Measurements from ENCODE around the gene UNC13D. TPM values are rescaled to one million over a fixed set of nuclear protein-coding genes. Genes with fewer than 3 reads are reported as not detected.
"Not testable (repeated sequence)": the region's sequence is repeated elsewhere in the genome, so short reads cannot be mapped to it uniquely, and the experiment has no call there.

The UNC13D gene
- total RNA-seq, 1 donor from 2014 or later = 33.1 TPM

GRCh38 chr17:75779987-75780889 is 64.0 kb downstream of the UNC13D start:
- H3K9me3 ChIP-seq = no peaks in the 10 kb centered on the region
- DNase-seq (ENCODE audit: low spot score in 2 of 2) = no peak
- peaks cover 26 to 39% of the 10 kb centered on the region in 2 donors for H3K36me3 ChIP-seq
- no peak for TF ChIP-seq CTCF (IDR thresholded peaks at IDR 0.05)
- no peak overlapping the region for H3K4me3 ChIP-seq
- peak overlapping the region; percentile 36 to 99 for H3K27ac ChIP-seq
- H3K27me3 ChIP-seq = no peaks in the 10 kb centered on the region
- intact Hi-C loops (cut with DNase I) = loop anchor here (1.0 kb wide), 1 partner anchor 15 kb away; the partner anchor contains the start of gene GALK1
- peaks cover 1 to 38% of the 10 kb centered on the region in 2 donors for H3K4me1 ChIP-seq

- peaks cover 32 to 46% of the 10 kb centered on the region in 2 donors for H3K36me3 ChIP-seq
- H3K27ac ChIP-seq = peak overlapping the region; percentile 97 to 99
- no peaks in the 10 kb centered on the region for H3K9me3 ChIP-seq
- H3K4me3 ChIP-seq = peak overlapping the region; percentile 86 to 91
- DNase-seq (ENCODE audit: low spot score in 2 of 2) = peak; percentile 95 to 99
- H3K27me3 ChIP-seq = no peaks in the 10 kb centered on the region
- H3K4me1 ChIP-seq = peaks cover 0 to 41% of the 10 kb centered on the region in 2 donors
- intact Hi-C loops (cut with DNase I) = loop anchor here (1.0 kb wide), 1 partner anchor 14 kb away; the partner anchor contains the start of gene GALK1
- peak in 1 of 3 experiments; percentile 5 for TF ChIP-seq CTCF (IDR thresholded peaks at IDR 0.05)
These were observed 64.8 kb downstream of the UNC13D start for GRCh38 chr17:75779250-75779986.

GRCh38 chr17:75778861-75779249 is 65.3 kb downstream of the UNC13D start:
- H3K27me3 ChIP-seq = no peaks in the 10 kb centered on the region
- intact Hi-C loops (cut with DNase I) = loop anchor here (1.0 kb wide), 1 partner anchor 14 kb away; the partner anchor contains the start of gene GALK1
- H3K27ac ChIP-seq = peak overlapping the region; percentile 97 to 99
- no peaks in the 10 kb centered on the region for H3K9me3 ChIP-seq
- peaks cover 0 to 37% of the 10 kb centered on the region in 2 donors for H3K4me1 ChIP-seq
- H3K36me3 ChIP-seq = peaks cover 32 to 52% of the 10 kb centered on the region in 2 donors
- peak; percentile 49 to 70 (median 54) for TF ChIP-seq CTCF (IDR thresholded peaks at IDR 0.05)
- DNase-seq (ENCODE audit: low spot score in 2 of 2) = peak in 1 of 2 donors; percentile 65
- H3K4me3 ChIP-seq = peak overlapping the region; percentile 86 to 91

- DNase-seq (ENCODE audit: low spot score in 2 of 2); intact Hi-C loops (cut with DNase I); H3K9me3 ChIP-seq; H3K27me3 ChIP-seq: not testable (repeated sequence)
- Histone ChIP-seq H3K4me1 (peaks cover 0 to 34% of the 10 kb centered on the region in 2 donors), H3K27ac (peak overlapping the region; percentile 97 to 99), H3K4me3 (peak overlapping the region; percentile 86 to 91), H3K36me3 (peaks cover 32 to 54% of the 10 kb centered on the region in 2 donors)
These were observed 65.9 kb downstream of the UNC13D start for GRCh38 chr17:75778066-75778860.

GRCh38 chr17:75777296-75777922 is 66.8 kb downstream of the UNC13D start:
- H3K4me1 ChIP-seq = peaks cover 0 to 31% of the 10 kb centered on the region in 2 donors

More at GRCh38 chr17:75777296-75777922, 66.8 kb downstream of the UNC13D start:
- intact Hi-C loops (cut with DNase I) = no loop called here
- no peaks in the 10 kb centered on the region for H3K27me3 ChIP-seq
- peak overlapping the region; percentile 34 to 37 for H3K27ac ChIP-seq
- H3K4me3 ChIP-seq = peak overlapping the region; percentile 86 to 91
- TF ChIP-seq CTCF (IDR thresholded peaks at IDR 0.05) = no peak
- H3K9me3 ChIP-seq = no peaks in the 10 kb centered on the region
- DNase-seq (ENCODE audit: low spot score in 2 of 2) = no peak
- peaks cover 32 to 54% of the 10 kb centered on the region in 2 donors for H3K36me3 ChIP-seq

Other genes starting within 250 kb of the UNC13D start
- not detected for gene SMIM5, start 211.0 kb downstream of the UNC13D start, total RNA-seq
- 7.6 TPM for gene RECQL5, start 177.2 kb downstream of the UNC13D start, total RNA-seq
- 70.9 TPM for gene SAP30BP, start 177.1 kb downstream of the UNC13D start, total RNA-seq
- gene ITGB4, start 122.9 kb downstream of the UNC13D start, total RNA-seq = 152 TPM
- 101 TPM for gene GALK1, start 79.2 kb downstream of the UNC13D start, total RNA-seq
- gene UNK, start 59.6 kb downstream of the UNC13D start, total RNA-seq = 73.9 TPM
- 50.7 TPM for gene WBP2, start 10.9 kb upstream of the UNC13D start, total RNA-seq
- gene TRIM47, start 34.2 kb upstream of the UNC13D start, total RNA-seq = 132 TPM
- gene TRIM65, start 52.5 kb upstream of the UNC13D start, total RNA-seq = 43.3 TPM
- gene MRPL38, start 60.5 kb upstream of the UNC13D start, total RNA-seq = 31.9 TPM
- gene FBF1, start 96.6 kb upstream of the UNC13D start, total RNA-seq = 8.9 TPM
- 18.5 TPM for gene ACOX1, start 134.8 kb upstream of the UNC13D start, total RNA-seq
- gene TEN1, start 134.8 kb upstream of the UNC13D start, total RNA-seq = 33.6 TPM
- 2.1 TPM for gene CDK3, start 156.5 kb upstream of the UNC13D start, total RNA-seq
- gene EVPL, start 182.9 kb upstream of the UNC13D start, total RNA-seq = not detected
- gene SRP68, start 228.1 kb upstream of the UNC13D start, total RNA-seq = 15.6 TPM
- 2.3 TPM for gene GALR2, start 230.4 kb upstream of the UNC13D start, total RNA-seq
- not detected for gene ZACN, start 234.8 kb upstream of the UNC13D start, total RNA-seq

Measured in ascending aorta (tissue), 2 donors.